ENCODE measurements around the gene CCDC187.

CCDC187 gene

GRCh38 chr9:136252846-136253245 lies 51.0 kb downstream of the CCDC187 start:
- no peak for DNase-seq (ENCODE audit: low read depth)

GRCh38 chr9:136252281-136252680 lies 51.6 kb downstream of the CCDC187 start:
- no peak for DNase-seq (ENCODE audit: low read depth)

- no peak for DNase-seq (ENCODE audit: low read depth)
Observed at GRCh38 chr9:136251264-136252115, 52.4 kb downstream of the CCDC187 start.

GRCh38 chr9:136250676-136251075 lies 53.2 kb downstream of the CCDC187 start:
- DNase-seq (ENCODE audit: low read depth), result no peak

- no peak for DNase-seq (ENCODE audit: low read depth)
Observed at GRCh38 chr9:136249877-136250559, 53.9 kb downstream of the CCDC187 start.

- DNase-seq (ENCODE audit: low read depth), result no peak
Observed at GRCh38 chr9:136248951-136249876, 54.7 kb downstream of the CCDC187 start.

- no peak for DNase-seq (ENCODE audit: low read depth)
Observed at GRCh38 chr9:136247947-136248637, 55.8 kb downstream of the CCDC187 start.

DNA sequence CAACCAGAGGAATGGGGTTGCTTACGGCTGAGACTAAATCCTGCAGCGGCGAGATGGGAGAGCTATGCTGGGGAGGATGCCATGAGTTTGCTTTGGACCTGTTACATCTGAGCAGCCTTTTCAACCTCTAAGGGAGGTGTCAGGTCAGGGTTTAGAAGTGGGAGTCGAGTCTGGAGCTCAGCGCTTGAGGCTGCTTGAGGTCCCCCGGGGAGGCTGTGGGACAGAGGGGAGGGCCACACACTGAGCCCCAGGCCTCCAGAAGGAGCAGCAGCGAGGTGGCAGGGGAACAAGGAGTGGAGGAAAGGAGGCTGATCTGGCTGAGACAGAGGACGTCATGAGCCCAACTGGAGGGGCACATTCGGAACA lies 56.4 kb downstream of the CCDC187 start:
- no peak for DNase-seq (ENCODE audit: low read depth)

- DNase-seq (ENCODE audit: low read depth), result no peak
Observed at GRCh38 chr9:136246849-136247550, 56.9 kb downstream of the CCDC187 start.

DNA sequence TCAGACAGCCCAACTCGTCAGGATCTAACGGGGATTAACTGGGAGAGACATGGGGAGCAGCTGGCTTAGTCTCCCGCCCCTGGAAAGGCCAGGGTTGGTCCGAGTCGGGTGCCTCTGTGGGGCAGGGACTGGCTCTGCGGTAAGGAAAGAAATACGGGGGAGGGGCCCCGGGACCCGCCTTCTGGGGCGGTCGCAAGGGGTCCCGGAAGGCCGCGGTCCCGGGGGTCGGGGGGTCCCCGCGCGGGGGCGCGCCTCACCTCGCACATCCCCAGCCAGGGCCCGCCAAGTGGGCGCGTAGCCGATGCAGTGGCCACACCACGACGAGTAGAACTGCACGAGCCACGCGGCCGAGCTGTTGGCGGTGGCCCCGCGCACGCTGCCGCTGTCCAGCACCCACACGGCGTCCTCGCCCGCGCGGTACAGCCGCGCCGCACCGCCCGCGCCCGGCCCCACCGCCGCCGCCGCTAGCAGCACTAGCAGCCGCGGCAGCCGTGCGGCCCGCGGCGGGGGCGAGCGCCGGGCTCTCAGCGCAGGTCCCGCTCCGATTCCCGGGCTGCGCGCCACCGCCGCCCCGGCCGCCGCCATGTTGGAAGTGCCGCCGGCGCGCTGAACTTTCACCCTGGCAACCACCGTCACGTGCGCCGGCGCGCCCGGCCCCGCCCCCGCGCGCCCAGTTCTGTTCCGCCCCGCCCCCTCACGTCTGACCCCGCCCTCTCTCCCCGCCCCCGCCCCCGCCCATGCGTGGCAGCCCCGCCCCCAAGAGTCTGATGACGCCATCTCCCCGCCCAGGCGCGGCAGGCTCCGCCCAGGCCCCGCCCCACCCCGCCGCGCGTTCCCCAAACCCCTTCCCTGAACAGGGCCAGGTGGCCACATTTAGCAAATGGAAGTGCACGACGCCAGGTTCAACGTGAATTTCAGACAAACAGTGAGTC lies 58.4 kb downstream of the CCDC187 start, which contains the start of gene QSOX2:
Gene QSOX2, minus strand, starts transcription at position 594 of the 932 bp plus-strand sequence. Its CDS starts 9 bp downstream, at position 585.
- DNase-seq (ENCODE audit: low read depth), result no peak

- DNase-seq (ENCODE audit: low read depth), result no peak
Observed at GRCh38 chr9:136244969-136245218, 59.0 kb downstream of the CCDC187 start.

DNA sequence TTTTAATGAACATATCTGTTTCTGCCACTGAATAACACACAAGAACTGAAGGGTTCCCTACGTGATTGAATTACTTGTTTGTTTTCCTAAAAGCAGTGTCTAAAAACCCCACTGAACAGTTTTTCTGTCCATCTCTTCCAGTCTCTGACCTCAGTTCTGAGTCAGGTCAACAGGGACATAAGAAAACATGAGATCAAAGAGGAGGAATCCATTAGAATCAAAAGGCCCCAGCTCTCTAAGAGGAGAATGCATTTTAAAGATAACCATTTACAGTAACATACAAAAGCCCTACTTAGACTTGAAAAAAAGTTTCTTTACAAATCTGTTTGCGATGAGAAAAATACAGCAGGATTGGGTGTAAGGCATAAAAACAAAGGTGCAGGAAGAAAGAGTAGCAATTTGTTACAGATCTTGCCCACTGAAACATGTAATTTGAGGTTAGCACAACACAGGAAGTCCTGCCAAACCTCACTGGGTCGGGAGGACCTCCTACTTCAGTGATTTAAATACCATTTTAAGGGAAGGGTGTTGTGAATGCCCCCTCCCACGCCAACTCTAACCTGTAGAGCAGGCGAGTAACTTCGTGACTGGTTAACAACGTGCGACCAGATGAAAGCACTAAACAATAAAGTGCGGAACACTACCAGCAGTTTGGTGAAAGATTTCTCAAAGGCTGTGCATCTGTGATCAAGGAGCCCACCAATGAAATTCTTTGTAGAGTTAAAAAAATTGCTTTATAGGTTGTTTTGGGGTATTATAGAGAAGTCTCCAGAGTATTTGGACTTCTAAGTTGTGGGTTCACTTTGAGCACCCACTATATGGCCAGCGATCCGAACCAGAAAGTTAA lies 59.5 kb downstream of the CCDC187 start:
- DNase-seq (ENCODE audit: low read depth), result no peak

GRCh38 chr9:136243631-136244030 lies 60.3 kb downstream of the CCDC187 start:
- DNase-seq (ENCODE audit: low read depth), result no peak

DNA sequence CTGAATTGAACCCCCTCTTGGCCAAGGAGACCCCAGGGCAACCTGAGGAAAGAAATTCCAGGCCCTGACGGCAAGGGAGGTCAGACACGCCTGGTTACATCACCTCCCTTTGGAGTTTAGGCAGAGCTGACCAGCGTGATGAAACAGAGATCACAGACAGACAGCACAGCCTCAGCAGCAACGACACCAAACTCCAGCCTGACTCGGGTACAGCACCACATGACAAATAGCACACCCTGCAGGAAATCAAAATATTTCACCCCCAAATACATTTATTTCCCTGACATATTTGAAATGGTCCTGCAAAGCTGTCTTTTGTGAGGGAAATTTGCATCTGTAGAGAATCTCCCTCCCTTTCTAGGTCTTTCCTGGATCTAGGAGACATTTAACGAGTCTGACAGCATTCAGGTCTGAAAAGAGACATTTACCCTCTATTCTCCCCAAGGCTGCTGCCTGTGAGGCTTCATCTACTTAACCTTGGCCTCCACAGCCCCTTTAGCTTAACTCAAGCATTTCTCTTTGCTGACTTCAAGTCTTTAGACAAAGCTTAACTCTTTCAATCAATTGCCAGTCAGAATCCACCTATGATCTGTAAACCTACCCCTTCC lies 60.9 kb downstream of the CCDC187 start:
- no peak for DNase-seq (ENCODE audit: low read depth)

- DNase-seq (ENCODE audit: low read depth), result no peak
Observed at GRCh38 chr9:136242248-136242647, 61.6 kb downstream of the CCDC187 start.

DNA sequence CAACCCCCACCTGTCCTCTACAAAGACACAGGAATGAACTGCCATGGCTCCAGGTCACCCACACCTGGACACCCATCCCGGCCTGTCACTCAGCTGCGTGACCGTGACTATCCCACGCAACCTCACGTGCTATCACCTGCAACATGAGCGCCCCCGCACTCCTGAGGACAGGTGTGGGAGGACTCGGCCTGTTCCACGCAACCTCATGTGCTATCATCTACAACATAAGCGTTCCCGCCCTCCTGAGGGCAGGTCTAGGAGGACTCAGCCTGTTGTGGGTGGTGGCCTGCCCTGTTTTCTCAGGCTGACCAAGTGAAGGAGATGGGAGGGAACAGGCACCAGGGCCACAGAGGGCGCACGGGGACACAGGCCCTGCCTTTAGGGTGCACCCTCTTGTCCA lies 62.4 kb downstream of the CCDC187 start:
- no peak for DNase-seq (ENCODE audit: low read depth)

DNA sequence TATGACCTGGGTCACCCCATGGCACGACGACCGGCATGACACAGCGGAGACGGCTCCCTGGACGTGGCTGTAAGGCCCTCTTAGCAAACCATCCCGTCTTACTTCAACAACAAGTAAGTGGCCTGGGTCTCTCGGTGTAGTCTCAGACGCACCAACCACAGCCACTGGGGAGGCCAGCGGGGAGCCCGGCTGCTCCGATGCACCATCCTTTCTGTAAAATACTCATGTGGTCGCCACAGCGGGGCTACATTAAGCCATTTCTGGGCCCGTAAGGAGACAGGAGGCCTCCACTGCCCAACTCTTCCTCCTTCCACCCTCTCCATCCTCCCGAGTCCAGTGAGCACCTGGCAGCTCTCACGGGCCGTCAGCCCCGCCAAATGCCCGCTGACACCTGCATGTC lies 63.0 kb downstream of the CCDC187 start:
- DNase-seq (ENCODE audit: low read depth), result no peak

DNA sequence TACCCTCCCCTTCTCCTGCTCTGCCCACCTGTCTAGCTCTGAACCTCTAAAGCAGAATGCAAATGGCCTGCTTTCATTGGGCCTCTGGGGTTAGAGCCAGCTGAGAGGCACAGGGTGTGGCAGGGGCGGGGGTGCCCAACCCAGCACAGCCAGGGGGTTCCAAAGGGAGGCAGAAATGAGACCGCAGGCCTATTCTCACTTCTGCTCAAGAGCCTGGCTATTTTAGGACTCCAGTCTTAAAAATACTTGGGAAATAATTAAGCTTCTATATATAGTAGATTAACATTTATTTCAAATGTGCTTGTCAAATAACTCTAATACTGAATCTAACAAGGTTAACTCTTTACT lies 63.9 kb downstream of the CCDC187 start:
- no peak for DNase-seq (ENCODE audit: low read depth)
